K562 (cell line): Measurements from ENCODE around the gene TSEN54. TPM values are rescaled to one million over a fixed set of nuclear protein-coding genes. Genes with fewer than 3 reads are reported as not detected.

Experiments used
- ATAC-seq: fragments of 200-7000 bp; cut with Tn5 transposase; 3 replicates; pipeline ENCODE4 v1.9.1; 2020; ENCODE audit warnings: moderate library complexity
- BruUV-seq: library from RNA; stranded (reverse); fragments of 400-500 nt; replicated peaks from 2 replicates; lab custom pipeline; 2021; lab: Mats Ljungman, UMichigan
- CTCF ChIA-PET: fragments of 300-600 bp; formaldehyde crosslinking; extraction: SDS; loops from one replicate; lab custom pipeline; 2021; ENCODE audit warnings: low intra/inter-chr PET ratio; lab: Yijun Ruan, JAX
- POLR2A ChIA-PET: fragments of 300-600, 350-650 bp; sonication (Branson Sonifier 250); formaldehyde crosslinking; extraction: SDS; loops from one replicate; lab custom pipeline; 2021; ENCODE audit warnings: antibody characterized with exemption, inconsistent platforms; lab: Yijun Ruan, JAX
- DNase-seq, 4 experiments: peaks; one replicate each; pipeline versions ENCODE4 v3.0.0 to v3.0.0-alpha.2; 2011 to 2018; ENCODE audit warnings: low spot score in 3 of 4, mixed read lengths in 3 of 4; ENCODE audit errors: extremely low read depth in 1 of 4
- FAIRE-seq: peaks from 2 replicates; lab custom pipeline; 2011; peaks lifted over from hg19 to GRCh38; lab: Jason Lieb, UNC
- H2AFZ ChIP-seq: 2 replicates; pipeline ENCODE4 v1.6.0; 2011; ENCODE audit warnings: low read depth, low read length, control low read depth, inconsistent platforms
- H3K27ac ChIP-seq: fragments of 200-600 bp; 3 replicates; pipeline ENCODE4 v1.8.0; 2011; ENCODE audit warnings: low read depth, mild to moderate bottlenecking, control low read depth, inconsistent platforms, low read length, moderate library complexity, mixed read lengths; ENCODE audit errors: extremely low read depth
- H3K27me3 ChIP-seq, 2 experiments: fragments of 300-600 bp in 1 of 2; 2 replicates in 1 of 2; 3 replicates in 1 of 2; pipeline versions ENCODE4 v1.6.0 to v1.8.0; 2011; ENCODE audit warnings: inconsistent platforms in 2 of 2, low read length in 2 of 2, mild to moderate bottlenecking in 1 of 2, mixed read lengths in 1 of 2, moderate library complexity in 1 of 2; ENCODE audit not compliant: control insufficient read depth in 2 of 2, insufficient read depth in 2 of 2
- H3K36me3 ChIP-seq: fragments of 300-600 bp; 3 replicates; pipeline ENCODE4 v1.8.0; 2011; ENCODE audit warnings: mild to moderate bottlenecking, low read length, inconsistent platforms; ENCODE audit not compliant: control insufficient read depth, insufficient read depth
- H3K4me1 ChIP-seq, 2 experiments: fragments of 200-600 bp in 1 of 2; replicated peaks in 1 of 2; 2 replicates in 1 of 2; 3 replicates in 1 of 2; pipeline versions ENCODE4 v1.5.1 to v1.8.0; 2011; ENCODE audit warnings: inconsistent platforms in 2 of 2, low read length in 2 of 2, mild to moderate bottlenecking in 1 of 2, mixed read lengths in 1 of 2, moderate library complexity in 1 of 2; ENCODE audit not compliant: control insufficient read depth in 2 of 2, insufficient read depth in 2 of 2
- H3K4me2 ChIP-seq: 2 replicates; pipeline ENCODE4 v1.6.1; 2011; ENCODE audit warnings: low read length, control low read depth, inconsistent platforms, mixed read lengths; ENCODE audit not compliant: insufficient read depth
- H3K4me3 ChIP-seq: fragments of 200-600 bp; sonication (generic), shearing (Covaris generic); 2 replicates; pipeline ENCODE4 v1.5.1; 2016; ENCODE audit warnings: control low read depth, inconsistent platforms
- H3K79me2 ChIP-seq: fragments of 200-600 bp; 3 replicates; pipeline ENCODE4 v1.8.0; 2011; ENCODE audit warnings: low read length, inconsistent platforms; ENCODE audit not compliant: control insufficient read depth, insufficient read depth
- H3K9ac ChIP-seq, 2 experiments: 2 replicates each; pipeline versions ENCODE4 v1.6.0 to v1.6.1; 2011; ENCODE audit warnings: low read depth in 2 of 2, low read length in 2 of 2, control low read depth in 1 of 2, inconsistent platforms in 1 of 2, mild to moderate bottlenecking in 1 of 2, mixed read lengths in 1 of 2; ENCODE audit not compliant: insufficient read depth in 1 of 2
- H3K9me1 ChIP-seq: one replicate; pipeline ENCODE4 v1.6.0; 2011; ENCODE audit warnings: inconsistent platforms, mild to moderate bottlenecking, low read length, moderate library complexity; ENCODE audit not compliant: control insufficient read depth, insufficient read depth
- H3K9me3 ChIP-seq: replicated peaks from 2 replicates; pipeline ENCODE4 v1.5.1; 2011; ENCODE audit warnings: low read depth, low read length, inconsistent platforms; ENCODE audit not compliant: control insufficient read depth, insufficient read depth
- H4K20me1 ChIP-seq: replicated peaks from 2 replicates; pipeline ENCODE4 v1.6.1; 2011; ENCODE audit warnings: low read length, inconsistent platforms, mixed read lengths; ENCODE audit not compliant: control insufficient read depth, insufficient read depth
- FOXP4 ChIP-seq: sonication (generic); formaldehyde crosslinking; IDR thresholded peaks from 2 replicates; pipeline ENCODE4 v1.8.0; 2022; ENCODE audit warnings: mild to moderate bottlenecking, missing genetic modification reagents, borderline replicate concordance
- GATAD2A ChIP-seq: fragments of 450-650 bp; IDR thresholded peaks from 2 replicates; pipeline ENCODE4 v1.6.1; 2017
- HMBOX1 ChIP-seq: sonication (generic); IDR thresholded peaks from 2 replicates; pipeline ENCODE4 v1.6.1; 2016
- KLF10 ChIP-seq: fragments of 250-450 bp; sonication (Bioruptor Pico); IDR thresholded peaks from 2 replicates; pipeline ENCODE4 v1.6.1; 2021; ENCODE audit warnings: matching md5 sums
- MIER1 ChIP-seq: fragments of 450-650 bp; IDR thresholded peaks from 2 replicates; pipeline ENCODE4 v1.6.1; 2016; ENCODE audit warnings: antibody characterized with exemption, mild to moderate bottlenecking, low read depth
- PPARD ChIP-seq: fragments of 250-450 bp; sonication (Bioruptor Pico); IDR thresholded peaks from 2 replicates; pipeline ENCODE4 v1.8.0; 2022; ENCODE audit warnings: inconsistent platforms, mild to moderate bottlenecking, moderate library complexity
- RNF219 ChIP-seq: fragments of 250-450 bp; sonication (Bioruptor Pico); IDR thresholded peaks from 2 replicates; pipeline ENCODE4 v1.5.0; 2022; ENCODE audit warnings: mild to moderate bottlenecking
- TAF9B ChIP-seq: fragments of 450-650 bp; IDR thresholded peaks from 2 replicates; pipeline ENCODE4 v1.6.1; 2018; ENCODE audit warnings: mild to moderate bottlenecking; ENCODE audit not compliant: partially characterized antibody
- ZBTB2 ChIP-seq: fragments of 450-650 bp; IDR thresholded peaks from 2 replicates; pipeline ENCODE4 v1.6.1; 2016; ENCODE audit warnings: antibody characterized with exemption
- ZEB2 ChIP-seq: fragments of 450-650 bp; IDR thresholded peaks from 2 replicates; pipeline ENCODE4 v1.6.1; 2016
- ZFP30 ChIP-seq: fragments of 250-450 bp; sonication (Bioruptor Pico); IDR thresholded peaks from 2 replicates; pipeline ENCODE4 v1.8.0; 2022; ENCODE audit warnings: moderate library complexity, mild to moderate bottlenecking, inconsistent platforms, borderline replicate concordance
- ZNF586 ChIP-seq: fragments of 450-650 bp; formaldehyde crosslinking; conservative IDR thresholded peaks from 2 replicates; pipeline ENCODE4 v1.4.0; 2020; ENCODE audit warnings: mild to moderate bottlenecking, moderate library complexity
- WGBS: fragments of 100-300 bp; shearing (Covaris generic); methylation state at CpG from one replicate; pipeline ENCODE4 v1.1.6; 2016; ENCODE audit warnings: low coverage, mixed read lengths; ENCODE audit not compliant: insufficient coverage; ENCODE audit errors: missing lambda C conversion rate; 5-methylcytosine and 5-hydroxymethylcytosine counted together
- in situ Hi-C: fragments of 300-500 bp; cut with MboI; formaldehyde crosslinking; loops from 4 replicates; pipeline ENCODE4 v1.15.0; 2018; ENCODE audit warnings: inconsistent platforms, mixed read lengths
- intact Hi-C: fragments of 100-400 bp; cut with micrococcal nuclease; formaldehyde crosslinking; loops from 2 replicates; pipeline ENCODE4 v1.14.2; 2022
- polyA plus RNA-seq, 8 experiments: library from polyadenylated mRNA; depleted of rRNA in 4 of 8; stranded (reverse) in 5 of 8; unstranded in 3 of 8; fragments of >200 nt; fragmentation: Nextera tagmentation in 2 of 8; fragmentation: Illumina TruSeq in 1 of 8; extraction: Ambion mirVana in 2 of 8; extraction: Trizol in 1 of 8; gene quantifications; 2 replicates each; pipeline versions ENCODE4 v1.2.1 to v1.2.3, GENCODE V29; 2011 to 2014; ENCODE audit warnings: inconsistent platforms in 1 of 8, missing spikeins in 1 of 8
- total RNA-seq, 7 experiments: library from RNA; depleted of rRNA in 6 of 7; stranded (reverse); fragments of >200 nt in 6 of 7; fragmentation: Illumina TruSeq in 2 of 7; extraction: Trizol in 2 of 7; gene quantifications; 2 replicates each; pipeline versions ENCODE4 v1.2.1 to v1.2.3, GENCODE V29; 2011 to 2021; ENCODE audit warnings: low replicate concordance in 1 of 7

Gene TSEN54
- total and polyA plus RNA-seq, 9 of the 15 experiments (the other 6 are each of a cell fraction or from before 2014, with no cell fraction given) = 5.9 to 64.3 (median 48.9) TPM

- TF ChIP-seq HMBOX1 (no peak), ZEB2 (no peak)
Observed at GRCh38 chr17:75547091-75547490, 30.8 kb downstream of the TSEN54 start (continued).

GRCh38 chr17:75548813-75549212, 32.5 kb downstream of the TSEN54 start:
- no peaks in the 10 kb centered on the region for H3K27me3 ChIP-seq
- FAIRE-seq (no peak), DNase-seq (no peak), ATAC-seq (no peak)
- no peak overlapping the region for H2AFZ ChIP-seq
- 58% methylated on average over 5 of the region's 5 CpGs for WGBS
- no peak overlapping the region for H3K4me3 ChIP-seq
- POLR2A ChIA-PET = interaction anchor here (1.0 kb wide), 1 partner anchor 16 kb away, joined by 3 read pairs; no protein-coding TSS in a partner anchor
- CTCF ChIA-PET = no interaction called here
- H3K9ac ChIP-seq = peak overlapping the region in 1 of 2 experiments; percentile 63; a peak in 2 of 4 replicates
- H4K20me1 ChIP-seq = no peaks in the 10 kb centered on the region
- intact Hi-C loops = no loop called here
- no peaks in the 10 kb centered on the region for H3K79me2 ChIP-seq
- no peaks in the 10 kb centered on the region for H3K9me1 ChIP-seq
- no peaks in the 10 kb centered on the region for H3K36me3 ChIP-seq
- no TSS peak for BruUV-seq
- in situ Hi-C loops = no loop called here
- H3K4me2 ChIP-seq = no peak overlapping the region
- H3K4me1 ChIP-seq = peaks cover 0 to 33% of the 10 kb centered on the region in 2 experiments; a peak in 4 of 5 replicates
- H3K9me3 ChIP-seq = no peaks in the 10 kb centered on the region
- no peak overlapping the region for H3K27ac ChIP-seq
- TF ChIP-seq PPARD (CRISPR knock-in tag) (no peak), KLF10 (CRISPR knock-in tag) (no peak), ZFP30 (CRISPR knock-in tag) (no peak), TAF9B (no peak), MIER1 (no peak), GATAD2A (no peak), FOXP4 (CRISPR knock-in tag) (no peak), RNF219 (CRISPR knock-in tag) (no peak), ZNF586 (CRISPR knock-in tag) (no peak), ZBTB2 (no peak)
